ENCODE data around the gene FAM200B.

DNA sequence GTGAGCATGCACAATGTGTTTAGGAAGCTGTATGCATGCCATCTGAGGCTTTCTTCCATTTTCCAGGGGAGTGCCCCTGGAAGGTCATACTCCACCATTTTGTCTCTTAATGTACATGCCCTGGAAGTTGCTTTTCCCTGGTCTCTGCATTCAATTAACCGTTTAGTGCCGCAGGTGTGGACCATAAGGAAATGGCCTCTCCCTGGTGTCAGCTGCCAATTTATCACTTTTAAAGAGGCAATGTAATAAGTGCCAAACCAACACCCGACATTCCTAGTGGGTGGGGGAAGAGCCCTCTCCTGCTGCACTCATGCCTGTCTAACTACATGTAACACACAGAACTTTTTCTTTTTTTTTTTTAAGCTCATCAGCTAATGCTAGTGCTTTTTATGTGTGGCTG, 14.1 kb downstream of the FAM200B start:
- TF ChIP-seq, protein P1, sequence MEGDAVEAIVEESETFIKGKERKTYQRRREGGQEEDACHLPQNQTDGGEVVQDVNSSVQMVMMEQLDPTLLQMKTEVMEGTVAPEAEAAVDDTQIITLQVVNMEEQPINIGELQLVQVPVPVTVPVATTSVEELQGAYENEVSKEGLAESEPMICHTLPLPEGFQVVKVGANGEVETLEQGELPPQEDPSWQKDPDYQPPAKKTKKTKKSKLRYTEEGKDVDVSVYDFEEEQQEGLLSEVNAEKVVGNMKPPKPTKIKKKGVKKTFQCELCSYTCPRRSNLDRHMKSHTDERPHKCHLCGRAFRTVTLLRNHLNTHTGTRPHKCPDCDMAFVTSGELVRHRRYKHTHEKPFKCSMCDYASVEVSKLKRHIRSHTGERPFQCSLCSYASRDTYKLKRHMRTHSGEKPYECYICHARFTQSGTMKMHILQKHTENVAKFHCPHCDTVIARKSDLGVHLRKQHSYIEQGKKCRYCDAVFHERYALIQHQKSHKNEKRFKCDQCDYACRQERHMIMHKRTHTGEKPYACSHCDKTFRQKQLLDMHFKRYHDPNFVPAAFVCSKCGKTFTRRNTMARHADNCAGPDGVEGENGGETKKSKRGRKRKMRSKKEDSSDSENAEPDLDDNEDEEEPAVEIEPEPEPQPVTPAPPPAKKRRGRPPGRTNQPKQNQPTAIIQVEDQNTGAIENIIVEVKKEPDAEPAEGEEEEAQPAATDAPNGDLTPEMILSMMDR (conservative IDR thresholded peaks at IDR 0.05; ENCODE audit: low read depth, low read length): no peak
- no peak for TF ChIP-seq EZH2 (IDR thresholded peaks at IDR 0.05; ENCODE audit: borderline replicate concordance, low read depth, low read length, poor library complexity, severe bottlenecking)
